HG03439 (cell line): ENCODE results near the gene RBL1.
A peak's percentile ranks its signal among the peaks of the same experiment; 100 is the strongest.
"Not testable (repeated sequence)": the region's sequence is repeated elsewhere in the genome, so short reads cannot be mapped to it uniquely, and the experiment has no call there.

ENCODE experiments used
- ATAC-seq: cut with Tn5 transposase; IDR thresholded peaks from one replicate; pipeline ENCODE4 v1.9.1; 2021; ENCODE audit warnings: mild to moderate bottlenecking, moderate library complexity; ENCODE audit not compliant: unreplicated experiment

RBL1 gene

DNA sequence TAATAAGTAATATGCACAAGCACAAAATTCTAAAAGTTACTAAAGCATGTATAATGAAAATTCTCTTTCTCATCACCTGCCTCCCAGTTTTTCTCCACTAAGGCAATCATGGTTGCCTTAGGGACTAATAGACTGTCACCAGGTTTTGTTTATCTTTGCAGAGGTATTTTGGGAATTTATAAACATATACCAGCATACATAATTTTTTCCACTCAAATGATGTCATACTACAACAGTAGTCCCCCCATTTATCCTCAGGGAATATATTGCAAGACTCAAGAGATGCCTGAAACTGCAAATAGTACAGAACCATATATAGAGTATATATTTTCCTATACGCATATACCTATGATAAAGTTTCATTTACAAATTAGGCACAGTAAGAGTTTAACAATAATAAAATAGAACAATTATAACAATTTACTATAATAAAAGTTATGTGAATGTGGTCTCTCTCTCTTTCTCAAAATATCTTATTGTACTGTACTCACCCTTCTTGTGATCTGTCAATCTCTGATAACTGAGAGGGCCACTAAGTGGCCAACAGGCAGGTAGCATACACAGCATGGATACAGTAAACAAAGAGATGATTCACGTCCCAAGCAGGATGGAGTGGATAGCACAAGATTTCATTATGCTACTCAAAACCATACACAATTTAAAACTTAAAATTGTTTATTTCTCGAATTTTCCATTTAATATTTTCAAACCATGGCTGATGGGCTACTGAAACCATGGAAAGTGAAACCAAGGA, 19.7 kb downstream of the RBL1 start:
- no peak for ATAC-seq

- ATAC-seq = no peak
Measured at GRCh38 chr20:37072293-37073196, 23.3 kb downstream of the RBL1 start.

DNA sequence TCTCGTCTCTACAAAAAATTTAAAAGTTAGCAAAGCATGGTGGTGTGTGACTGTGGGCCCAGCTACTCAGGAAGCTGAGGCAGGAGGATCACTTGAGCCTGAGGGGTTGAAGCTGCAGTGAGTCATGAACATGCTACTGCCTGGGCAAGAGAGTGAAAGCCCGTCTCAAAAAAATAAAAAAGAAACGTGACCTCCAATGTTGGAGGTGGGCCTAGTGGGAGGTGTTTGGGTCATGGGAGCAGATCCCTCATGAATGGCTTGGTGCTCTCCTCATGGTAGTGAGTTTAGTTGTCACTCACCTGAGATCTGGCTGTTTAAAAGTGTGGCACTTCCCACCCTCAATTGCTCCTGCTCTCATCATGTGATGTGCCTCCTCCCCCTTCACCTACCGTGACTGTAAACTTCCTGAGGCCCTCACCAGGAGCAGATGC, 24.3 kb downstream of the RBL1 start:
- no peak for ATAC-seq

- not testable (repeated sequence) for ATAC-seq
Measured at GRCh38 chr20:37069563-37069962, 26.2 kb downstream of the RBL1 start.

- no peak for ATAC-seq
Measured at GRCh38 chr20:37066168-37066567, 29.6 kb downstream of the RBL1 start.

- ATAC-seq = no peak
Measured at GRCh38 chr20:37055276-37055675, 40.5 kb downstream of the RBL1 start.

DNA sequence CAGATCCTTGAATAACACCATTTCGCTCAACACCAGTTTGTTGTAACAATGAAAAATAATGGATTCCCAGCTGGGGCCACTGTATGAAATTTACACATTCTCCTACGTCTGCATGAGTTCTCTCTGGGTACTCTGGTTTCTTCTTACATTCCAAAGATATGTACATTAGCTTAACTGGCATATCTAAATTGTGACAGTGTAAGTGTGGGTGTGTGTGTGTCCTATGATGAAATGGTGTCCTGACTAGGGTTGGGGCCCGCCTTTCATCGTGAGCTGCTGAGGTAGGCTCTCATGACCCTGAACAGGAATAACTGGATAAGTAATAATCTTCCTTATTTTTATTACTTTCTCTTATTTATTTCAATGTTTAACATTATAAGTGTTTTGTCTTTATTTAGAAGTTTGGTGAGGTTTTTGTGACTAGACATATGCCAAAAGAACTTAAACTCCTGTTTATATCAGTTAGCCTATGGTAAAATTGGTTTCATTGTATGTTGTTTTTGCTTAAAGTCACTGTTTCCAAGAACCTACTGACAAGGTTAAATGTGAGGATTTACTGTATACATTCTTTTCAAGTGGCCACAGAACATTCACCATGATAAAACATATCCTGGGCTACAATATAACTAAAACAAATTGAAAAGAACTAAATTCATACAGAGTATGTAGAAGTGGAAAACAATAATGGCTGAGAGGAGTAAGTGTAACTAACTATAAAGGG, 42.4 kb downstream of the RBL1 start:
- no peak for ATAC-seq

- ATAC-seq = peak; percentile 61
Measured at GRCh38 chr20:37042986-37043972, 52.5 kb downstream of the RBL1 start.

GRCh38 chr20:37039366-37039765, 56.4 kb downstream of the RBL1 start:
- ATAC-seq = not testable (repeated sequence)

GRCh38 chr20:37032077-37032476, 63.7 kb downstream of the RBL1 start:
- ATAC-seq = no peak

GRCh38 chr20:37020636-37021035, 75.2 kb downstream of the RBL1 start:
- ATAC-seq = no peak

GRCh38 chr20:37012631-37013030, 83.2 kb downstream of the RBL1 start:
- ATAC-seq = not testable (repeated sequence)

- not testable (repeated sequence) for ATAC-seq
Measured at GRCh38 chr20:37011858-37012257, 83.9 kb downstream of the RBL1 start.

DNA sequence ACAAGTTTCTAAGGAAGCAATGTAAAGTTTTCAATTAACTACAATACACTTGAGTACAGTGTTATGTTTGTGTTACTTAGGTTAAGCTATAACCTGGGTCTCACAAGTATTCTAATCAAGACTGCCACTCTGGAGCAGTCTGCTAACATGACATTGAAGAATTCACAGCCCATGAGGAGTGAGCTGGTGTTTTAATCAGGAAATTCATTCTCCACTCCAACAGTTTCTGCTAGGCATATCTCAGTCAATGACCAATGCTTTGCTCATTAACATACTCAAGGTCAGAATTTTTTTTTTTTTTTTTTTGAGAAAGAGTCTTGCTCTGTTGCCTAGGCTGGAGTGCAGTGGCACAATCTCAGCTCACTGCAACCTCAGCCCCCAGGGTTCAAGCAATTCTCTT, 84.7 kb downstream of the RBL1 start:
- ATAC-seq = no peak

- ATAC-seq = no peak
Measured at GRCh38 chr20:37007898-37008649, 87.7 kb downstream of the RBL1 start.

- not testable (repeated sequence) for ATAC-seq
Measured at GRCh38 chr20:37005062-37005942, 90.5 kb downstream of the RBL1 start.

DNA sequence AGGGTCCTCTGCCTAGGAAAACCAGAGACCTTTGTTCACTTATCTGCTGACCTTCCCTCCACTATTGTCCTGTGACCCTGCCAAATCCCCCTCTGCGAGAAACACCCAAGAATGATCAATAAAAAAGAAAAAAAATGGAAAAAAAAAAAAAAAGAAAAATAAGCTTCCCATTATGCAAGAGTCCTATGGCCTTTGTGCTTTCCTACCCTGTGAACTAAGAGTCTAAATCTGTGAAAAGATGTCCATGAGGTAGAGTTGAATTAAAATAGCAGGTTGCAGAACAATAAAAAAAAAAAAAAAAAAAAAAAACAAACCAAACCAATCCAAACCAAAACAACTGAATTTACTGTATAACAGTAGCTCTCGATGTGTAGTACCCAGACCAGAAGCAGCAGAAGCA, 94.2 kb downstream of the RBL1 start:
- ATAC-seq = not testable (repeated sequence)

DNA sequence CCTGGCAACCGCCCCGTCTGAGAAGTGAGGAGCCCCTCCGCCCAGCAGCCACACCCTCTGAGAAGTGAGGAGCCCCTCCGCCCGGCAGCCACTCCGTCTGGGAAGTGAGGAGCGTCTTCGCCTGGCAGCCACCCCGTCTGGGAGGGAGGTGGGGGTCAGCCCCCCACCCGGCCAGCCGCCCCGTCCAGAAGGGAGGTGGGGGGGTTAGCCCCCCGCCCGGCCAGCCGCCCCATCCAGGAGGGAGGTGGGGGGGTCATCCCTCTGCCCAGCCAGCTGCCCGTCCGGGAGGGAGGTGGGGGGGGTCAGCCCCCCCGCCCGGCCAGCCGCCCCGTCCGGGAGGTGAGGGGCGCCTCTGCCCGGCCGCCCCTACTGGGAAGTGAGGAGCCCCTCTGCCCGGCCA, 95.6 kb downstream of the RBL1 start:
- not testable (repeated sequence) for ATAC-seq
